K562 (cell line): ENCODE results near the gene PBX4. TPM values are rescaled to one million over a fixed set of nuclear protein-coding genes. Genes with fewer than 3 reads are reported as not detected.

Experiments
- BACH1 ChIP-seq: fragments of 200-800 bp; sonication (Bioruptor generic); IDR thresholded peaks from 2 replicates; pipeline ENCODE4 v1.6.1; 2016; ENCODE audit warnings: missing genetic modification characterization, missing compliant biosample characterization
- CBX2 ChIP-seq: fragments of 200-600 bp; sonication (generic); IDR thresholded peaks from one replicate; pipeline ENCODE4 v1.6.1; 2012; ENCODE audit warnings: mild to moderate bottlenecking, low read length, inconsistent platforms; ENCODE audit not compliant: insufficient read depth, poor library complexity, severe bottlenecking
- DDX20 ChIP-seq: fragments of 450-650 bp; IDR thresholded peaks from 2 replicates; pipeline ENCODE4 v1.6.1; 2016; ENCODE audit warnings: missing genetic modification characterization, low read depth, mild to moderate bottlenecking, missing compliant biosample characterization, moderate library complexity
- KAT8 ChIP-seq: fragments of 450-650 bp; IDR thresholded peaks from 2 replicates; pipeline ENCODE4 v1.6.1; 2016; ENCODE audit warnings: low read depth, mild to moderate bottlenecking
- MAZ ChIP-seq, 2 experiments: fragments of 450-650 bp in 1 of 2; sonication (generic) in 1 of 2; formaldehyde crosslinking; IDR thresholded peaks in 1 of 2; conservative IDR thresholded peaks in 1 of 2; 2 replicates each; pipeline versions ENCODE4 v1.4.0 to v1.5.0; 2020; ENCODE audit warnings: mild to moderate bottlenecking in 1 of 2, missing genetic modification reagents in 1 of 2
- MED1 ChIP-seq: sonication (generic); formaldehyde crosslinking; IDR thresholded peaks from 2 replicates; pipeline ENCODE4 v1.8.1; 2023; ENCODE audit warnings: missing genetic modification reagents, borderline replicate concordance
- NFE2L1 ChIP-seq: fragments of 450-650 bp; IDR thresholded peaks from 2 replicates; pipeline ENCODE4 v1.6.1; 2016; ENCODE audit warnings: missing genetic modification characterization, low read depth, mild to moderate bottlenecking, missing compliant biosample characterization, moderate library complexity, borderline replicate concordance
- POU5F1 ChIP-seq: fragments of 150-350 bp; IDR thresholded peaks from 2 replicates; pipeline ENCODE4 v1.6.1; 2014; ENCODE audit warnings: borderline replicate concordance, low read length, low read depth, mild to moderate bottlenecking; ENCODE audit not compliant: partially characterized antibody
- PURB ChIP-seq: sonication (generic); formaldehyde crosslinking; IDR thresholded peaks from 2 replicates; pipeline ENCODE4 v1.9.0; 2021; ENCODE audit warnings: low read depth, mild to moderate bottlenecking, missing genetic modification reagents
- RREB1 ChIP-seq: fragments of 250-450 bp; sonication (Bioruptor Pico); IDR thresholded peaks from 2 replicates; pipeline ENCODE4 v1.4.0; 2020
- SRF ChIP-seq, 2 experiments: fragments of 250-450, 450-650 bp in 1 of 2; sonication (Bioruptor Pico) in 1 of 2; sonication (generic) in 1 of 2; formaldehyde crosslinking; IDR thresholded peaks; 2 replicates each; pipeline versions ENCODE4 v1.5.0 to v1.5.1; 2020 to 2022; ENCODE audit warnings: mild to moderate bottlenecking in 1 of 2, missing genetic modification reagents in 1 of 2
- XRCC5 ChIP-seq: fragments of 200-400 bp; formaldehyde crosslinking; IDR thresholded peaks from 2 replicates; pipeline ENCODE4 v1.6.1; 2017; ENCODE audit warnings: low read depth, mild to moderate bottlenecking, low read length
- YBX1 ChIP-seq: fragments of 450-650 bp; IDR thresholded peaks from 2 replicates; pipeline ENCODE4 v1.7.1; 2016; ENCODE audit warnings: mild to moderate bottlenecking
- ZNF165 ChIP-seq: fragments of 250-450 bp; sonication (Bioruptor Pico); IDR thresholded peaks from 2 replicates; pipeline ENCODE4 v1.4.0; 2020; ENCODE audit warnings: borderline replicate concordance
- ZNF347 ChIP-seq: fragments of 450-650 bp; formaldehyde crosslinking; IDR thresholded peaks from 2 replicates; pipeline ENCODE4 v1.4.0; 2020; ENCODE audit warnings: low read depth, mild to moderate bottlenecking, moderate library complexity
- ZNF609 ChIP-seq: sonication (generic); formaldehyde crosslinking; IDR thresholded peaks from 2 replicates; pipeline ENCODE4 v1.8.1; 2023; ENCODE audit warnings: missing genetic modification reagents, mild to moderate bottlenecking, borderline replicate concordance
- polyA plus RNA-seq, 8 experiments: library from polyadenylated mRNA; depleted of rRNA in 4 of 8; stranded (reverse) in 5 of 8; unstranded in 3 of 8; fragments of >200 nt; fragmentation: Nextera tagmentation in 2 of 8; fragmentation: Illumina TruSeq in 1 of 8; extraction: Ambion mirVana in 2 of 8; extraction: Trizol in 1 of 8; gene quantifications; 2 replicates each; pipeline versions ENCODE4 v1.2.1 to v1.2.3, GENCODE V29; 2011 to 2014; ENCODE audit warnings: inconsistent platforms in 1 of 8, missing spikeins in 1 of 8
- total RNA-seq, 7 experiments: library from RNA; depleted of rRNA in 6 of 7; stranded (reverse); fragments of >200 nt in 6 of 7; fragmentation: Illumina TruSeq in 2 of 7; extraction: Trizol in 2 of 7; gene quantifications; 2 replicates each; pipeline versions ENCODE4 v1.2.1 to v1.2.3, GENCODE V29; 2011 to 2021; ENCODE audit warnings: low replicate concordance in 1 of 7

PBX4 gene
- total and polyA plus RNA-seq, 9 of the 15 experiments (the other 6 are each of a cell fraction or from before 2014, with no cell fraction given): 0.11 to 3.8 (median 1.6) TPM; not detected in 1

GRCh38 chr19:19643158-19644053, 24.9 kb upstream of the PBX4 start, which contains the start of gene GMIP (continued):
- TF ChIP-seq MED1 (no peak), ZNF609 (CRISPR knock-in tag) (no peak), SRF (CRISPR knock-in tag; IDR thresholded peaks at IDR 0.05) (no peak), MAZ (CRISPR knock-in tag; conservative IDR thresholded peaks at IDR 0.05 in 1 of 2, IDR thresholded peaks at IDR 0.05 in 1 of 2) (0 out of 4 replicates have a peak, but pooled peaks of 1 of the 2 experiments have one; percentile 47), BACH1 (tag) (no peak), KAT8 (no peak), CBX2 (no peak), PURB (CRISPR knock-in tag) (no peak), ZNF165 (CRISPR knock-in tag) (no peak), XRCC5 (peak; percentile 69; the same call in 1 of the 2 replicates), ZNF347 (CRISPR knock-in tag) (no peak), RREB1 (CRISPR knock-in tag) (no peak), DDX20 (tag) (no peak), POU5F1 (no peak), NFE2L1 (tag) (no peak), YBX1 (no peak)
